H9 (cell line): ENCODE results near the gene CEMIP. TPM values are rescaled to one million over a fixed set of nuclear protein-coding genes. Genes with fewer than 3 reads are reported as not detected.

ENCODE experiments used
- DNase-seq: peaks from one replicate; pipeline ENCODE4 v3.0.0-alpha.2; 2017
- H2AFZ ChIP-seq: one replicate; pipeline ENCODE4 v1.6.1; 2013; ENCODE audit warnings: mild to moderate bottlenecking, low read length, control low read depth, moderate library complexity
- H2AK5ac ChIP-seq: 2 replicates; pipeline ENCODE4 v1.6.1; 2013; ENCODE audit warnings: low read length, control low read depth, mixed read lengths; ENCODE audit not compliant: insufficient read length
- H2BK120ac ChIP-seq: one replicate; pipeline ENCODE4 v1.6.1; 2013; ENCODE audit warnings: low read depth, mild to moderate bottlenecking, low read length, control low read depth, inconsistent platforms; ENCODE audit not compliant: poor library complexity, severe bottlenecking
- H2BK12ac ChIP-seq: 2 replicates; pipeline ENCODE4 v1.6.1; 2013; ENCODE audit warnings: low read length, control low read depth, mixed read lengths, low read depth; ENCODE audit not compliant: insufficient read length
- H2BK15ac ChIP-seq: 2 replicates; pipeline ENCODE4 v1.6.1; 2013; ENCODE audit warnings: low read depth, low read length, control low read depth
- H2BK20ac ChIP-seq: one replicate; pipeline ENCODE4 v1.6.1; 2013; ENCODE audit warnings: low read depth, mild to moderate bottlenecking, low read length, control low read depth, inconsistent platforms; ENCODE audit not compliant: poor library complexity, severe bottlenecking
- H2BK5ac ChIP-seq: 2 replicates; pipeline ENCODE4 v1.6.1; 2013; ENCODE audit warnings: low read length, control low read depth, mixed read lengths; ENCODE audit not compliant: insufficient read length
- H3K14ac ChIP-seq: 2 replicates; pipeline ENCODE4 v1.6.1; 2013; ENCODE audit warnings: low read length, control low read depth; ENCODE audit not compliant: insufficient read depth
- H3K18ac ChIP-seq: 2 replicates; pipeline ENCODE4 v1.6.1; 2013; ENCODE audit warnings: low read depth, mild to moderate bottlenecking, mixed read lengths, low read length, control low read depth; ENCODE audit not compliant: insufficient read length
- H3K23ac ChIP-seq: 2 replicates; pipeline ENCODE4 v1.6.1; 2013; ENCODE audit warnings: low read length, control low read depth, mixed read lengths, low read depth; ENCODE audit not compliant: insufficient read length
- H3K23me2 ChIP-seq: 2 replicates; pipeline ENCODE4 v1.6.1; 2013; ENCODE audit warnings: low read depth, mild to moderate bottlenecking, mixed read lengths, low read length, control low read depth; ENCODE audit not compliant: insufficient read length, poor library complexity, severe bottlenecking
- H3K27ac ChIP-seq: 2 replicates; pipeline ENCODE4 v1.5.1; 2013; ENCODE audit warnings: low read length, control low read depth, mixed read lengths, low read depth; ENCODE audit not compliant: insufficient read length
- H3K27me3 ChIP-seq: 2 replicates; pipeline ENCODE4 v1.6.1; 2013; ENCODE audit warnings: low read length, control low read depth, inconsistent platforms; ENCODE audit not compliant: insufficient read depth
- H3K4ac ChIP-seq: 2 replicates; pipeline ENCODE4 v1.6.1; 2013; ENCODE audit warnings: low read depth, mild to moderate bottlenecking, control low read depth, inconsistent platforms, low read length, moderate library complexity
- H3K4me1 ChIP-seq: 2 replicates; pipeline ENCODE4 v1.6.1; 2013; ENCODE audit warnings: low read length, control low read depth, inconsistent platforms; ENCODE audit not compliant: insufficient read depth
- H3K4me2 ChIP-seq: 2 replicates; pipeline ENCODE4 v1.6.1; 2013; ENCODE audit warnings: low read length, control low read depth, mixed read lengths; ENCODE audit not compliant: insufficient read length, insufficient read depth
- H3K56ac ChIP-seq: 2 replicates; pipeline ENCODE4 v1.6.1; 2013; ENCODE audit warnings: low read depth, mild to moderate bottlenecking, mixed read lengths, low read length, control low read depth; ENCODE audit not compliant: insufficient read length
- H3K79me1 ChIP-seq: 2 replicates; pipeline ENCODE4 v1.6.1; 2013; ENCODE audit warnings: low read depth, mild to moderate bottlenecking, moderate library complexity, low read length, control low read depth, inconsistent platforms; ENCODE audit not compliant: insufficient read depth, poor library complexity, severe bottlenecking
- H3K79me2 ChIP-seq: 2 replicates; pipeline ENCODE4 v1.6.1; 2013; ENCODE audit warnings: low read length, control low read depth, inconsistent platforms; ENCODE audit not compliant: insufficient read depth
- H3K9ac ChIP-seq: 2 replicates; pipeline ENCODE4 v1.6.1; 2013; ENCODE audit warnings: low read length, control low read depth, mixed read lengths; ENCODE audit not compliant: insufficient read length; ENCODE audit errors: extremely low read depth
- H3K9me3 ChIP-seq: one replicate; pipeline ENCODE4 v1.6.1; 2013; ENCODE audit warnings: low read depth, low read length, inconsistent platforms; ENCODE audit not compliant: control insufficient read depth
- H3T11ph ChIP-seq: one replicate; pipeline ENCODE4 v1.6.1; 2013; ENCODE audit warnings: mild to moderate bottlenecking, low read length, control low read depth, inconsistent platforms
- H4K20me1 ChIP-seq: one replicate; pipeline ENCODE4 v1.6.1; 2013; ENCODE audit not compliant: control insufficient read depth, insufficient read length, insufficient read depth
- H4K5ac ChIP-seq: 2 replicates; pipeline ENCODE4 v1.6.1; 2013; ENCODE audit warnings: low read depth, mild to moderate bottlenecking, mixed read lengths, low read length, control low read depth; ENCODE audit not compliant: insufficient read length
- H4K8ac ChIP-seq: replicated peaks from 2 replicates; pipeline ENCODE4 v1.6.1; 2013; ENCODE audit warnings: low read length, control low read depth, mixed read lengths, low read depth; ENCODE audit not compliant: insufficient read length
- H4K91ac ChIP-seq: 2 replicates; pipeline ENCODE4 v1.6.1; 2013; ENCODE audit warnings: low read depth, mild to moderate bottlenecking, moderate library complexity, mixed read lengths, low read length, control low read depth; ENCODE audit not compliant: insufficient read length
- H3K27ac Mint-ChIP-seq, 3 experiments: 2 replicates in 2 of 3; 3 replicates in 1 of 3; pipeline ENCODE4 v1.8.0; 2020 to 2021; ENCODE audit warnings: mixed read lengths in 3 of 3, mild to moderate bottlenecking in 1 of 3, moderate library complexity in 1 of 3
- H3K27me3 Mint-ChIP-seq: 2 replicates; pipeline ENCODE4 v1.8.0; 2021; ENCODE audit warnings: low read depth, mild to moderate bottlenecking, moderate library complexity, mixed read lengths
- H3K36me3 Mint-ChIP-seq, 3 experiments: 2 replicates in 2 of 3; 3 replicates in 1 of 3; pipeline ENCODE4 v1.8.0; 2020 to 2021; ENCODE audit warnings: low read depth in 3 of 3, mixed read lengths in 3 of 3; ENCODE audit not compliant: insufficient read depth in 1 of 3
- H3K4me1 Mint-ChIP-seq, 2 experiments: 2 replicates each; pipeline ENCODE4 v1.8.0; 2020; ENCODE audit warnings: mixed read lengths in 2 of 2
- H3K4me3 Mint-ChIP-seq, 2 experiments: 2 replicates in 1 of 2; 3 replicates in 1 of 2; pipeline ENCODE4 v1.8.0; 2020 to 2021; ENCODE audit warnings: mild to moderate bottlenecking in 2 of 2, mixed read lengths in 2 of 2, moderate library complexity in 1 of 2
- H3K9me3 Mint-ChIP-seq, 2 experiments: 2 replicates in 1 of 2; 3 replicates in 1 of 2; pipeline ENCODE4 v1.8.0; 2020; ENCODE audit warnings: mild to moderate bottlenecking in 2 of 2, mixed read lengths in 2 of 2, moderate library complexity in 1 of 2
- WGBS: extraction: QIAGEN DNeasy Blood & Tissue Kit; methylation state at CpG from one replicate; pipeline ENCODE4 v1.1.7; 2013; ENCODE audit warnings: missing lambda C conversion rate, low lambda C conversion rate, mixed read lengths; ENCODE audit not compliant: insufficient read length; ENCODE audit errors: extremely low coverage; 5-methylcytosine and 5-hydroxymethylcytosine counted together
- total RNA-seq: library from RNA; stranded (reverse); gene quantifications from 2 replicates; pipeline ENCODE4 v1.2.1, GENCODE V29; 2021
- TF ChIP-seq, protein P1 (sequence below): fragments of 200-600 bp; sonication (generic); conservative IDR thresholded peaks from 3 replicates; pipeline ENCODE4 v1.8.0; 2021; ENCODE audit warnings: antibody characterized with exemption, mild to moderate bottlenecking

The CEMIP gene
- total RNA-seq, 1 experiment from 2014 or later = 0.09 TPM

DNA sequence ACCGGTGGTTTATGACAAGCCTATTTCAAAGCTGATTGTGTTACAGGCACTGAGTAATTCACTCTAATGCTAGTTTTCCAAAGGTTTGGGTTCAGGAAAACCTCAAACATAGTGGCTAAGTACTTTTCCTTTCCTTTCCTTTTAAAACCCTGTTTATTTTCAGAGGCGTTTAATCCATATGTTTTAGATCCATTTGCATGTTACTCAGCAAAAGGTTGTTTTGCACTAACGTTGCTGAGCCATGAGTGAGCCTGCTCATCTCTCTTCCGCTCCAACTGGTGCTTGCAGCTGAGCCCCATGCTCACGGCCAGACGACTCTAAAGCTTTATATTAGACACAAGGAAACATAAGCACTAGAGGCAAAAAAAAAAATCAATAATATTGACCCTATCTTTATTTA is 9.4 kb downstream of the CEMIP start:
- no peaks in the 10 kb centered on the region for H3K36me3 Mint-ChIP-seq
- H4K8ac ChIP-seq = no peak overlapping the region
- no peak overlapping the region for H3K18ac ChIP-seq
- H3K9me3 Mint-ChIP-seq = no peaks in the 10 kb centered on the region
- H3K4ac ChIP-seq = no peak overlapping the region
- peaks cover 2% of the 10 kb centered on the region in 2 experiments; a peak in 2 of 4 replicates for H3K4me1 Mint-ChIP-seq
- no peak overlapping the region for H2AFZ ChIP-seq
- H3K9ac ChIP-seq = no peak overlapping the region
- no peak overlapping the region for H3K4me3 Mint-ChIP-seq
- no peaks in the 10 kb centered on the region for H3K27me3 ChIP-seq
- H3K9me3 ChIP-seq = no peaks in the 10 kb centered on the region
- H3K4me1 ChIP-seq = no peaks in the 10 kb centered on the region; the same call in 1 of the 2 replicates
- no peak overlapping the region for H3K14ac ChIP-seq
- WGBS = no CpG with 5 or more reads among the region's 6 CpGs
- no peak overlapping the region for H2BK12ac ChIP-seq
- H3K23ac ChIP-seq = no peak overlapping the region
- no peak overlapping the region for H3K4me2 ChIP-seq
- no peak overlapping the region for H2AK5ac ChIP-seq
- H2BK5ac ChIP-seq = no peak overlapping the region
- no peak overlapping the region for H4K5ac ChIP-seq
- TF ChIP-seq, protein P1, sequence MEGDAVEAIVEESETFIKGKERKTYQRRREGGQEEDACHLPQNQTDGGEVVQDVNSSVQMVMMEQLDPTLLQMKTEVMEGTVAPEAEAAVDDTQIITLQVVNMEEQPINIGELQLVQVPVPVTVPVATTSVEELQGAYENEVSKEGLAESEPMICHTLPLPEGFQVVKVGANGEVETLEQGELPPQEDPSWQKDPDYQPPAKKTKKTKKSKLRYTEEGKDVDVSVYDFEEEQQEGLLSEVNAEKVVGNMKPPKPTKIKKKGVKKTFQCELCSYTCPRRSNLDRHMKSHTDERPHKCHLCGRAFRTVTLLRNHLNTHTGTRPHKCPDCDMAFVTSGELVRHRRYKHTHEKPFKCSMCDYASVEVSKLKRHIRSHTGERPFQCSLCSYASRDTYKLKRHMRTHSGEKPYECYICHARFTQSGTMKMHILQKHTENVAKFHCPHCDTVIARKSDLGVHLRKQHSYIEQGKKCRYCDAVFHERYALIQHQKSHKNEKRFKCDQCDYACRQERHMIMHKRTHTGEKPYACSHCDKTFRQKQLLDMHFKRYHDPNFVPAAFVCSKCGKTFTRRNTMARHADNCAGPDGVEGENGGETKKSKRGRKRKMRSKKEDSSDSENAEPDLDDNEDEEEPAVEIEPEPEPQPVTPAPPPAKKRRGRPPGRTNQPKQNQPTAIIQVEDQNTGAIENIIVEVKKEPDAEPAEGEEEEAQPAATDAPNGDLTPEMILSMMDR = no peak
- H3K56ac ChIP-seq = no peak overlapping the region
- no peak overlapping the region for H3K27ac ChIP-seq
- H3K79me2 ChIP-seq = no peaks in the 10 kb centered on the region
- no peak for DNase-seq
- H3K23me2 ChIP-seq = no peaks in the 10 kb centered on the region
- H3K27ac Mint-ChIP-seq = no peak overlapping the region
- no peaks in the 10 kb centered on the region for H3K79me1 ChIP-seq
- H4K91ac ChIP-seq = no peak overlapping the region
- peaks cover 13% of the 10 kb centered on the region for H3K27me3 Mint-ChIP-seq
- H4K20me1 ChIP-seq = no peaks in the 10 kb centered on the region
- no peak overlapping the region for H2BK15ac ChIP-seq
- no peak overlapping the region for H2BK20ac ChIP-seq
- no peak overlapping the region for H3T11ph ChIP-seq
- no peak overlapping the region for H2BK120ac ChIP-seq
